WTC11 (cell line): Measurements from ENCODE around the gene D2HGDH. TPM values are rescaled to one million over a fixed set of nuclear protein-coding genes. Genes with fewer than 3 reads are reported as not detected.

Source experiments
- ATAC-seq: fragments of 200-7000 bp; cut with Tn5 transposase; 2 replicates; pipeline ENCODE4 v1.10.0; 2021; ENCODE audit warnings: mild to moderate bottlenecking, moderate library complexity
- CTCF ChIA-PET: fragments of 300-600 bp; sonication (Branson Sonifier 250); formaldehyde crosslinking; loops from one replicate; lab custom pipeline; 2021; ENCODE audit warnings: antibody characterized with exemption; lab: Charles Lee
- POLR2A ChIA-PET: fragments of 350-600 bp; sonication (Branson Sonifier 250); formaldehyde crosslinking; loops from one replicate; lab custom pipeline; 2021; ENCODE audit warnings: antibody characterized with exemption; lab: Charles Lee
- DNase-seq: peaks from one replicate; pipeline ENCODE4 v3.0.0; 2021; ENCODE audit warnings: low spot score
- H3K27ac Mint-ChIP-seq: 2 replicates; pipeline ENCODE4 v1.8.0; 2021; ENCODE audit warnings: mixed read lengths
- H3K27me3 Mint-ChIP-seq: 2 replicates; pipeline ENCODE4 v1.8.0; 2021; ENCODE audit warnings: low read depth, mild to moderate bottlenecking, moderate library complexity, mixed read lengths
- H3K36me3 Mint-ChIP-seq: 2 replicates; pipeline ENCODE4 v1.8.0; 2021; ENCODE audit warnings: mixed read lengths
- H3K4me1 Mint-ChIP-seq: 2 replicates; pipeline ENCODE4 v1.8.0; 2022; ENCODE audit warnings: mixed read lengths
- H3K4me3 Mint-ChIP-seq: 2 replicates; pipeline ENCODE4 v1.8.0; 2021; ENCODE audit warnings: mild to moderate bottlenecking, moderate library complexity, mixed read lengths
- H3K9me3 Mint-ChIP-seq: 2 replicates; pipeline ENCODE4 v1.8.0; 2021; ENCODE audit warnings: mixed read lengths
- ATF1 ChIP-seq: sonication (generic); formaldehyde crosslinking; IDR thresholded peaks from 2 replicates; pipeline ENCODE4 v1.8.1; 2023; ENCODE audit warnings: mild to moderate bottlenecking, moderate library complexity, missing genetic modification reagents
- GTF2I ChIP-seq: fragments of 250-450 bp; sonication (Bioruptor Pico); conservative IDR thresholded peaks from 2 replicates; pipeline ENCODE4 v1.4.0; 2021; ENCODE audit warnings: mild to moderate bottlenecking
- IRF1 ChIP-seq: sonication (generic); formaldehyde crosslinking; IDR thresholded peaks from 2 replicates; pipeline ENCODE4 v1.8.0; 2023; ENCODE audit warnings: missing genetic modification reagents
- JAZF1 ChIP-seq: fragments of 250-450 bp; sonication (Bioruptor Pico); IDR thresholded peaks from 2 replicates; pipeline ENCODE4 v1.9.0; 2021; ENCODE audit warnings: moderate library complexity, mild to moderate bottlenecking, inconsistent platforms
- MYBL2 ChIP-seq: sonication (generic); formaldehyde crosslinking; IDR thresholded peaks from 2 replicates; pipeline ENCODE4 v1.8.1; 2023; ENCODE audit warnings: mild to moderate bottlenecking, moderate library complexity, missing genetic modification reagents
- NFYB ChIP-seq: sonication (generic); formaldehyde crosslinking; conservative IDR thresholded peaks from 2 replicates; pipeline ENCODE4 v1.8.0; 2022; ENCODE audit warnings: low read depth, missing genetic modification reagents
- PRRX2 ChIP-seq: fragments of 250-450 bp; sonication (Bioruptor Pico); IDR thresholded peaks from 2 replicates; pipeline ENCODE4 v1.8.0; 2021; ENCODE audit warnings: mild to moderate bottlenecking
- RORB ChIP-seq: fragments of 250-450 bp; sonication (Bioruptor Pico); IDR thresholded peaks from 2 replicates; pipeline ENCODE4 v1.9.0; 2021; ENCODE audit warnings: mild to moderate bottlenecking
- SMAD4 ChIP-seq: sonication (generic); formaldehyde crosslinking; IDR thresholded peaks from 2 replicates; pipeline ENCODE4 v1.8.0; 2022; ENCODE audit warnings: mild to moderate bottlenecking, missing genetic modification reagents
- SP1 ChIP-seq: sonication (generic); formaldehyde crosslinking; conservative IDR thresholded peaks from 2 replicates; pipeline ENCODE4 v1.8.1; 2022; ENCODE audit warnings: missing genetic modification reagents
- TEAD1 ChIP-seq: sonication (generic); formaldehyde crosslinking; IDR thresholded peaks from 2 replicates; pipeline ENCODE4 v1.8.0; 2022; ENCODE audit warnings: mild to moderate bottlenecking, missing genetic modification reagents
- TP53 ChIP-seq: sonication (generic); formaldehyde crosslinking; IDR thresholded peaks from 2 replicates; pipeline ENCODE4 v1.8.1; 2023; ENCODE audit warnings: mild to moderate bottlenecking, missing genetic modification reagents
- ZNF138 ChIP-seq: sonication (generic); formaldehyde crosslinking; conservative IDR thresholded peaks from 2 replicates; pipeline ENCODE4 v1.8.1; 2022; ENCODE audit warnings: mild to moderate bottlenecking, moderate library complexity, missing genetic modification reagents
- total RNA-seq: library from RNA; stranded (reverse); gene quantifications from 3 replicates; pipeline ENCODE4 v1.2.3, GENCODE V29; 2021
- TF ChIP-seq, protein P1 (sequence below): sonication (generic); formaldehyde crosslinking; IDR thresholded peaks from 2 replicates; pipeline ENCODE4 v1.8.0; 2023; ENCODE audit warnings: missing genetic modification reagents, mild to moderate bottlenecking, borderline replicate concordance
- TF ChIP-seq, protein P2 (sequence below): sonication (generic); formaldehyde crosslinking; IDR thresholded peaks from 2 replicates; pipeline ENCODE4 v1.8.1; 2023; ENCODE audit warnings: mild to moderate bottlenecking, moderate library complexity, missing genetic modification reagents
- TF ChIP-seq, protein P3 (sequence below): fragments of 250-450 bp; sonication (Bioruptor Pico); IDR thresholded peaks from 2 replicates; pipeline ENCODE4 v1.9.0; 2021; ENCODE audit warnings: moderate library complexity, mild to moderate bottlenecking, inconsistent platforms, borderline replicate concordance
- TF ChIP-seq, protein P4 (sequence below): sonication (generic); formaldehyde crosslinking; IDR thresholded peaks from 2 replicates; pipeline ENCODE4 v1.8.0; 2023; ENCODE audit warnings: mild to moderate bottlenecking, missing genetic modification reagents

Gene D2HGDH
- total RNA-seq, 1 experiment from 2014 or later: 22.7 TPM

DNA sequence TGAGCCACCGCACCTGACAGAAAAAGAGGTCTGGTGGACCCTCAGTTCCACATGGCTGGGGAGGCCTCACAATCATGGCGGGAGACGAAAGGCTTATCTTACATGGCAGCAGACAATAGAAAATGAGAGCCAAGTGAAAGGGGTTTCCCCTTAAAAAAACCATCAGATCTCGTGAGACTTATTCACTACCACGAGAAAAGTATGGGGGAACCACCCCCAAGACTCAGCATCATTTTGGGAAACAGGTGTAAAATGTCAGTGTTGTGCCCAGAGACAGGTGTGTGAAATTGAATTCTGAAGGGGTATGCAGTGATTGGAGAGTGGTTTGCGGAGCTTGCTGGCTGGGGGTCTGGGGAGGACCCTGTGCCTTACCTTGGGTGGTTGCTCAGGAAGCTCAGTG, 4.6 kb upstream of the D2HGDH start (continued):
- TF ChIP-seq, protein P1, sequence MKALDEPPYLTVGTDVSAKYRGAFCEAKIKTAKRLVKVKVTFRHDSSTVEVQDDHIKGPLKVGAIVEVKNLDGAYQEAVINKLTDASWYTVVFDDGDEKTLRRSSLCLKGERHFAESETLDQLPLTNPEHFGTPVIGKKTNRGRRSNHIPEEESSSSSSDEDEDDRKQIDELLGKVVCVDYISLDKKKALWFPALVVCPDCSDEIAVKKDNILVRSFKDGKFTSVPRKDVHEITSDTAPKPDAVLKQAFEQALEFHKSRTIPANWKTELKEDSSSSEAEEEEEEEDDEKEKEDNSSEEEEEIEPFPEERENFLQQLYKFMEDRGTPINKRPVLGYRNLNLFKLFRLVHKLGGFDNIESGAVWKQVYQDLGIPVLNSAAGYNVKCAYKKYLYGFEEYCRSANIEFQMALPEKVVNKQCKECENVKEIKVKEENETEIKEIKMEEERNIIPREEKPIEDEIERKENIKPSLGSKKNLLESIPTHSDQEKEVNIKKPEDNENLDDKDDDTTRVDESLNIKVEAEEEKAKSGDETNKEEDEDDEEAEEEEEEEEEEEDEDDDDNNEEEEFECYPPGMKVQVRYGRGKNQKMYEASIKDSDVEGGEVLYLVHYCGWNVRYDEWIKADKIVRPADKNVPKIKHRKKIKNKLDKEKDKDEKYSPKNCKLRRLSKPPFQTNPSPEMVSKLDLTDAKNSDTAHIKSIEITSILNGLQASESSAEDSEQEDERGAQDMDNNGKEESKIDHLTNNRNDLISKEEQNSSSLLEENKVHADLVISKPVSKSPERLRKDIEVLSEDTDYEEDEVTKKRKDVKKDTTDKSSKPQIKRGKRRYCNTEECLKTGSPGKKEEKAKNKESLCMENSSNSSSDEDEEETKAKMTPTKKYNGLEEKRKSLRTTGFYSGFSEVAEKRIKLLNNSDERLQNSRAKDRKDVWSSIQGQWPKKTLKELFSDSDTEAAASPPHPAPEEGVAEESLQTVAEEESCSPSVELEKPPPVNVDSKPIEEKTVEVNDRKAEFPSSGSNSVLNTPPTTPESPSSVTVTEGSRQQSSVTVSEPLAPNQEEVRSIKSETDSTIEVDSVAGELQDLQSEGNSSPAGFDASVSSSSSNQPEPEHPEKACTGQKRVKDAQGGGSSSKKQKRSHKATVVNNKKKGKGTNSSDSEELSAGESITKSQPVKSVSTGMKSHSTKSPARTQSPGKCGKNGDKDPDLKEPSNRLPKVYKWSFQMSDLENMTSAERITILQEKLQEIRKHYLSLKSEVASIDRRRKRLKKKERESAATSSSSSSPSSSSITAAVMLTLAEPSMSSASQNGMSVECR (CRISPR knock-in tag): no peak

DNA sequence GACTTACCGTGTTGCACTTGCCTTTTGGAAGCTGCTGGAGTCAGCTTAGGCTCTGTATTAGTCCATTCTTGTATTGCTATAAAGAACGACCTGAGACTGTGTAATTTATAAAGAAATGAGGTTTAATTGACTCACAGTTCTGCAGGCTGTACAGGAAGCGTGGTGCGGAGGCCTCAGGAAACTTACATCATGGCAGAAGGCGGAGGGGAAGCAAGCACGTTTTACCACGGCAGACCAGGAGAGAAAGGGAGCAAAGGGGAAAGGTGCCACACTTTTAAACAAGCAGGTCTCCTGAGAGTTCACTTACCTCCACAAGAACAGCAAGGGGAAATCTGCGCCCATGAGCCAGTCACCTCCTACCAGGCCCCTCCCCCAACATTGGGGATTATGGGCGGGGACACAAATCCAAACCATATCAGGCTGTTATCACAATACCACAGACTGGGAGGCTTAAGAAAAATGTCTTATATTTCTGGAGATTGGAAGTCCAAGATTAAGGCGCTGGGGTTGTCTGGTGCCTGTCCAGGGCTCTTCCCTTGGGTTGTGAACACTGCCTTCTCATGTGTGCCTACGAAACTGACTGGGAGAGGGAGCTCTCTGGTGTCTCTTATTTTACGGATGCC, 3.6 kb upstream of the D2HGDH start:
- ATAC-seq (no peak), DNase-seq (no peak)
- ChIA-PET POLR2A (no interaction called here), CTCF (interaction anchor here (1.1 to 2.5 kb wide), 3 partner anchors 28 to 71 kb away, joined by 3 to 9 read pairs (median 3); partner anchors contain the start of gene ING5)
- Mint-ChIP-seq H3K4me1 (no peaks in the 10 kb centered on the region), H3K27ac (no peak overlapping the region), H3K9me3 (peaks cover 6% of the 10 kb centered on the region; the same call in 1 of the 2 replicates), H3K36me3 (peaks cover 10% of the 10 kb centered on the region), H3K4me3 (no peak overlapping the region), H3K27me3 (peaks cover 14% of the 10 kb centered on the region)
- TF ChIP-seq PRRX2 (no peak), IRF1 (CRISPR knock-in tag) (no peak), TEAD1 (CRISPR knock-in tag) (no peak), SMAD4 (CRISPR knock-in tag) (no peak), ATF1 (no peak), TP53 (no peak), ZNF138 (no peak), RORB (CRISPR knock-in tag) (no peak), SP1 (no peak), NFYB (CRISPR knock-in tag) (no peak), GTF2I (CRISPR knock-in tag) (no peak), MYBL2 (no peak), JAZF1 (CRISPR knock-in tag) (no peak)
- TF ChIP-seq, protein P2, sequence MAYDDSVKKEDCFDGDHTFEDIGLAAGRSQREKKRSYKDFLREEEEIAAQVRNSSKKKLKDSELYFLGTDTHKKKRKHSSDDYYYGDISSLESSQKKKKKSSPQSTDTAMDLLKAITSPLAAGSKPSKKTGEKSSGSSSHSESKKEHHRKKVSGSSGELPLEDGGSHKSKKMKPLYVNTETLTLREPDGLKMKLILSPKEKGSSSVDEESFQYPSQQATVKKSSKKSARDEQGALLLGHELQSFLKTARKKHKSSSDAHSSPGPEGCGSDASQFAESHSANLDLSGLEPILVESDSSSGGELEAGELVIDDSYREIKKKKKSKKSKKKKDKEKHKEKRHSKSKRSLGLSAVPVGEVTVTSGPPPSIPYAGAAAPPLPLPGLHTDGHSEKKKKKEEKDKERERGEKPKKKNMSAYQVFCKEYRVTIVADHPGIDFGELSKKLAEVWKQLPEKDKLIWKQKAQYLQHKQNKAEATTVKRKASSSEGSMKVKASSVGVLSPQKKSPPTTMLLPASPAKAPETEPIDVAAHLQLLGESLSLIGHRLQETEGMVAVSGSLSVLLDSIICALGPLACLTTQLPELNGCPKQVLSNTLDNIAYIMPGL (CRISPR knock-in tag): no peak
- TF ChIP-seq, protein P3, sequence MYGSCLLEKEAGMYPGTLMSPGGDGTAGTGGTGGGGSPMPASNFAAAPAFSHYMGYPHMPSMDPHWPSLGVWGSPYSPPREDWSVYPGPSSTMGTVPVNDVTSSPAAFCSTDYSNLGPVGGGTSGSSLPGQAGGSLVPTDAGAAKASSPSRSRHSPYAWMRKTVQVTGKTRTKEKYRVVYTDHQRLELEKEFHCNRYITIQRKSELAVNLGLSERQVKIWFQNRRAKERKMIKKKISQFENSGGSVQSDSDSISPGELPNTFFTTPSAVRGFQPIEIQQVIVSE: no peak
- TF ChIP-seq, protein P1 (CRISPR knock-in tag): no peak
- TF ChIP-seq, protein P4, sequence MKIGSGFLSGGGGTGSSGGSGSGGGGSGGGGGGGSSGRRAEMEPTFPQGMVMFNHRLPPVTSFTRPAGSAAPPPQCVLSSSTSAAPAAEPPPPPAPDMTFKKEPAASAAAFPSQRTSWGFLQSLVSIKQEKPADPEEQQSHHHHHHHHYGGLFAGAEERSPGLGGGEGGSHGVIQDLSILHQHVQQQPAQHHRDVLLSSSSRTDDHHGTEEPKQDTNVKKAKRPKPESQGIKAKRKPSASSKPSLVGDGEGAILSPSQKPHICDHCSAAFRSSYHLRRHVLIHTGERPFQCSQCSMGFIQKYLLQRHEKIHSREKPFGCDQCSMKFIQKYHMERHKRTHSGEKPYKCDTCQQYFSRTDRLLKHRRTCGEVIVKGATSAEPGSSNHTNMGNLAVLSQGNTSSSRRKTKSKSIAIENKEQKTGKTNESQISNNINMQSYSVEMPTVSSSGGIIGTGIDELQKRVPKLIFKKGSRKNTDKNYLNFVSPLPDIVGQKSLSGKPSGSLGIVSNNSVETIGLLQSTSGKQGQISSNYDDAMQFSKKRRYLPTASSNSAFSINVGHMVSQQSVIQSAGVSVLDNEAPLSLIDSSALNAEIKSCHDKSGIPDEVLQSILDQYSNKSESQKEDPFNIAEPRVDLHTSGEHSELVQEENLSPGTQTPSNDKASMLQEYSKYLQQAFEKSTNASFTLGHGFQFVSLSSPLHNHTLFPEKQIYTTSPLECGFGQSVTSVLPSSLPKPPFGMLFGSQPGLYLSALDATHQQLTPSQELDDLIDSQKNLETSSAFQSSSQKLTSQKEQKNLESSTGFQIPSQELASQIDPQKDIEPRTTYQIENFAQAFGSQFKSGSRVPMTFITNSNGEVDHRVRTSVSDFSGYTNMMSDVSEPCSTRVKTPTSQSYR (CRISPR knock-in tag): no peak
